ENCODE data around the gene SPNS1.
"Not testable (repeated sequence)": the region's sequence is repeated elsewhere in the genome, so short reads cannot be mapped to it uniquely, and the experiment has no call there.

GRCh38 chr16:28969696-28970095, 4.9 kb upstream of the SPNS1 start:
- TF ChIP-seq CTCF (IDR thresholded peaks at IDR 0.05; ENCODE audit: low read length); EZH2 (optimal IDR thresholded peaks at IDR 0.05; ENCODE audit: low read depth, low read length): not testable (repeated sequence)
